ENCODE data around the gene POU2F1.

- no peak for TF ChIP-seq POLR2A (IDR thresholded peaks at IDR 0.05)
- TF ChIP-seq CTCF (IDR thresholded peaks at IDR 0.05) = no peak
Measured at GRCh38 chr1:167330601-167331293, 110.1 kb downstream of the POU2F1 start.

Measured in Peyer's patch (tissue), 4 donors.